ENCODE results near the gene DHRS4L2.
A peak's percentile ranks its signal among the peaks of the same experiment; 100 is the strongest.
"Not testable (repeated sequence)": the region's sequence is repeated elsewhere in the genome, so short reads cannot be mapped to it uniquely, and the experiment has no call there.

Gene DHRS4L2

GRCh38 chr14:24032727-24033418 lies 44.1 kb downstream of the DHRS4L2 start:
- no peak overlapping the region for H3K4me3 ChIP-seq (ENCODE audit: low read depth, low read length)
- TF ChIP-seq MYC (IDR thresholded peaks at IDR 0.05; ENCODE audit: low read depth, low read length): no peak
- DNase-seq (ENCODE audit: low read depth): peak; percentile 79

GRCh38 chr14:24035769-24036168 lies 47.0 kb downstream of the DHRS4L2 start:
- not testable (repeated sequence) for H3K4me3 ChIP-seq (ENCODE audit: low read depth, low read length); DNase-seq (ENCODE audit: low read depth)

GRCh38 chr14:24036169-24036962 lies 47.6 kb downstream of the DHRS4L2 start:
- DNase-seq (ENCODE audit: low read depth): peak; percentile 84
- TF ChIP-seq CTCF (IDR thresholded peaks at IDR 0.05; ENCODE audit: low read depth, low read length) (peak; percentile 80), MAX (IDR thresholded peaks at IDR 0.05; ENCODE audit: low read depth, low read length) (no peak), POLR2A (IDR thresholded peaks at IDR 0.05; ENCODE audit: extremely low read depth, insufficient read length) (peak; percentile 54), MYC (IDR thresholded peaks at IDR 0.05; ENCODE audit: low read depth, low read length) (no peak)
- peak overlapping the region; percentile 61 for H3K4me3 ChIP-seq (ENCODE audit: low read depth, low read length)

- not testable (repeated sequence) for H3K4me3 ChIP-seq (ENCODE audit: low read depth, low read length); DNase-seq (ENCODE audit: low read depth)
Observed at GRCh38 chr14:24036963-24037657, 48.4 kb downstream of the DHRS4L2 start.

GRCh38 chr14:24037658-24038037 lies 48.9 kb downstream of the DHRS4L2 start:
- no peak overlapping the region for H3K4me3 ChIP-seq (ENCODE audit: low read depth, low read length)
- TF ChIP-seq MAX (IDR thresholded peaks at IDR 0.05; ENCODE audit: low read depth, low read length) (no peak), CTCF (IDR thresholded peaks at IDR 0.05; ENCODE audit: low read depth, low read length) (no peak), POLR2A (IDR thresholded peaks at IDR 0.05; ENCODE audit: extremely low read depth, insufficient read length) (no peak), MYC (IDR thresholded peaks at IDR 0.05; ENCODE audit: low read depth, low read length) (no peak)
- DNase-seq (ENCODE audit: low read depth): no peak

- no peak for TF ChIP-seq MYC (IDR thresholded peaks at IDR 0.05; ENCODE audit: low read depth, low read length)
- TF ChIP-seq MAX (IDR thresholded peaks at IDR 0.05; ENCODE audit: low read depth, low read length): no peak
- TF ChIP-seq CTCF (IDR thresholded peaks at IDR 0.05; ENCODE audit: low read depth, low read length): no peak
- no peak for TF ChIP-seq POLR2A (IDR thresholded peaks at IDR 0.05; ENCODE audit: extremely low read depth, insufficient read length)
- no peak overlapping the region for H3K4me3 ChIP-seq (ENCODE audit: low read depth, low read length)
- DNase-seq (ENCODE audit: low read depth): no peak
Observed at GRCh38 chr14:24038686-24039085, 50.0 kb downstream of the DHRS4L2 start.

GRCh38 chr14:24040692-24041091 lies 52.0 kb downstream of the DHRS4L2 start:
- no peak for DNase-seq (ENCODE audit: low read depth)

More at GRCh38 chr14:24040692-24041091, 52.0 kb downstream of the DHRS4L2 start:
- no peak overlapping the region for H3K4me3 ChIP-seq (ENCODE audit: low read depth, low read length)
- TF ChIP-seq CTCF (IDR thresholded peaks at IDR 0.05; ENCODE audit: low read depth, low read length) (no peak), MYC (IDR thresholded peaks at IDR 0.05; ENCODE audit: low read depth, low read length) (no peak), MAX (IDR thresholded peaks at IDR 0.05; ENCODE audit: low read depth, low read length) (no peak), POLR2A (IDR thresholded peaks at IDR 0.05; ENCODE audit: extremely low read depth, insufficient read length) (no peak)

Data from NB4 (cell line).